SK-N-SH (cell line): ENCODE results near the gene STX16. TPM values are rescaled to one million over a fixed set of nuclear protein-coding genes. Genes with fewer than 3 reads are reported as not detected.

ENCODE experiments used
- CTCF ChIA-PET: fragments of 300-600, 350-600 bp; formaldehyde crosslinking; extraction: SDS; loops from one replicate; lab custom pipeline; 2021; lab: Yijun Ruan, JAX
- POLR2A ChIA-PET: fragments of 350-600 bp; sonication (Branson Sonifier 250); formaldehyde crosslinking; extraction: SDS; loops from one replicate; lab custom pipeline; 2020; ENCODE audit warnings: antibody characterized with exemption, inconsistent platforms; lab: Yijun Ruan, JAX
- DNase-seq: peaks from one replicate; pipeline ENCODE4 v3.0.0; 2012
- H2AFZ ChIP-seq: fragments of 200-600 bp; sonication (generic); 2 replicates; pipeline ENCODE4 v1.8.1; 2016; ENCODE audit warnings: antibody characterized with exemption, mild to moderate bottlenecking, low read depth
- H3F3A ChIP-seq: fragments of 200-600 bp; sonication (generic); replicated peaks from 2 replicates; pipeline ENCODE3; 2016; ENCODE audit warnings: antibody characterized with exemption, mild to moderate bottlenecking; ENCODE audit not compliant: insufficient read depth
- H3K27ac ChIP-seq, 2 experiments: fragments of 200-500 bp in 1 of 2; fragments of 200-600 bp in 1 of 2; sonication (Bioruptor generic) in 1 of 2; sonication (generic), shearing (Covaris generic) in 1 of 2; 2 replicates each; pipeline versions ENCODE4 v1.5.1 to v1.6.1; 2014 to 2016; ENCODE audit warnings: low read depth in 2 of 2, inconsistent platforms in 1 of 2, low read length in 1 of 2, mild to moderate bottlenecking in 1 of 2, mixed read lengths in 1 of 2
- H3K27me3 ChIP-seq: fragments of 200-600 bp; sonication (generic), shearing (Covaris generic); 2 replicates; pipeline ENCODE4 v1.6.1; 2016; ENCODE audit warnings: mixed run types; ENCODE audit not compliant: insufficient read depth
- H3K36me3 ChIP-seq, 2 experiments: fragments of 200-500 bp in 1 of 2; fragments of 200-600 bp in 1 of 2; sonication (Bioruptor generic) in 1 of 2; sonication (generic) in 1 of 2; replicated peaks in 1 of 2; 2 replicates each; pipeline versions ENCODE3 to v1.5.1; 2014 to 2016; ENCODE audit warnings: low read length in 1 of 2, mild to moderate bottlenecking in 1 of 2; ENCODE audit not compliant: insufficient read depth in 2 of 2, control insufficient read depth in 1 of 2
- H3K4me1 ChIP-seq, 2 experiments: fragments of 200-500 bp in 1 of 2; fragments of 200-600 bp in 1 of 2; sonication (Bioruptor generic) in 1 of 2; sonication (generic), shearing (Covaris generic) in 1 of 2; 2 replicates each; pipeline versions ENCODE4 v1.5.1 to v1.6.1; 2014 to 2016; ENCODE audit warnings: low read depth in 1 of 2, low read length in 1 of 2, mixed run types in 1 of 2; ENCODE audit not compliant: insufficient read depth in 2 of 2, control insufficient read depth in 1 of 2
- H3K4me2 ChIP-seq: fragments of 200-600 bp; sonication (generic), shearing (Covaris generic); 2 replicates; pipeline ENCODE4 v1.6.1; 2017; ENCODE audit warnings: mixed run types
- H3K4me3 ChIP-seq, 2 experiments: fragments of 200-500 bp in 1 of 2; fragments of 200-600 bp in 1 of 2; sonication (Bioruptor generic) in 1 of 2; sonication (generic), shearing (Covaris generic) in 1 of 2; 2 replicates each; pipeline versions ENCODE4 v1.5.1 to v1.8.1; 2014 to 2016; ENCODE audit warnings: low read depth in 2 of 2, inconsistent platforms in 1 of 2, low read length in 1 of 2, mild to moderate bottlenecking in 1 of 2, mixed read lengths in 1 of 2, moderate library complexity in 1 of 2
- H3K79me2 ChIP-seq: fragments of 200-600 bp; sonication (generic); 2 replicates; pipeline ENCODE4 v1.8.1; 2017; ENCODE audit warnings: mild to moderate bottlenecking; ENCODE audit not compliant: insufficient read depth
- H3K9ac ChIP-seq: fragments of 200-600 bp; sonication (generic); 2 replicates; pipeline ENCODE4 v1.6.1; 2017; ENCODE audit warnings: mixed run types
- H3K9me2 ChIP-seq: fragments of 200-600 bp; sonication (generic); 2 replicates; pipeline ENCODE4 v1.6.1; 2017; ENCODE audit warnings: mixed run types
- H3K9me3 ChIP-seq: fragments of 200-600 bp; sonication (generic); 2 replicates; pipeline ENCODE4 v1.6.1; 2017; ENCODE audit warnings: mixed run types, mild to moderate bottlenecking, moderate library complexity
- H4K20me1 ChIP-seq: fragments of 200-600 bp; sonication (generic); 2 replicates; pipeline ENCODE4 v1.6.1; 2017; ENCODE audit warnings: mild to moderate bottlenecking, mixed run types; ENCODE audit not compliant: insufficient read depth
- ELF1 ChIP-seq: IDR thresholded peaks from 2 replicates; pipeline ENCODE4 v1.4.0; 2012
- MEF2A ChIP-seq: IDR thresholded peaks from 2 replicates; pipeline ENCODE4 v1.4.0; 2012; ENCODE audit warnings: low read depth, borderline replicate concordance
- RAD21 ChIP-seq: IDR thresholded peaks from 2 replicates; pipeline ENCODE4 v1.6.1; 2012; ENCODE audit warnings: mild to moderate bottlenecking, low read length
- RFX5 ChIP-seq: IDR thresholded peaks from 2 replicates; pipeline ENCODE4 v1.6.1; 2012; ENCODE audit warnings: mild to moderate bottlenecking, improper control_type of control experiment, low read length
- TCF12 ChIP-seq: IDR thresholded peaks from 2 replicates; pipeline ENCODE4 v1.4.0; 2012
- WGBS: methylation state at CpG from one replicate; pipeline ENCODE4 v1.1.6; 2017; ENCODE audit warnings: low lambda C conversion rate; 5-methylcytosine and 5-hydroxymethylcytosine counted together
- polyA plus RNA-seq, 3 experiments: library from polyadenylated mRNA; depleted of rRNA; stranded (reverse); fragments of >200 nt; gene quantifications; 2 replicates each; pipeline ENCODE4 v1.2.3, GENCODE V29; 2012
- TF ChIP-seq, protein P1 (sequence below): IDR thresholded peaks from 2 replicates; pipeline ENCODE4 v1.6.1; 2012; ENCODE audit warnings: mild to moderate bottlenecking, low read depth, low read length, moderate library complexity
- TF ChIP-seq, protein P2 (sequence below): fragments of 150-350 bp; IDR thresholded peaks from 2 replicates; pipeline ENCODE4 v1.6.1; 2016; ENCODE audit warnings: mild to moderate bottlenecking, low read depth, low read length
- TF ChIP-seq, protein P3 (sequence below): IDR thresholded peaks from 2 replicates; pipeline ENCODE4 v1.4.0; 2012; ENCODE audit warnings: low read depth, borderline replicate concordance

STX16 gene
- polyA plus RNA-seq, 1 of the 3 experiments (the other 2 are of a cell fraction) = 63.8 TPM

DNA sequence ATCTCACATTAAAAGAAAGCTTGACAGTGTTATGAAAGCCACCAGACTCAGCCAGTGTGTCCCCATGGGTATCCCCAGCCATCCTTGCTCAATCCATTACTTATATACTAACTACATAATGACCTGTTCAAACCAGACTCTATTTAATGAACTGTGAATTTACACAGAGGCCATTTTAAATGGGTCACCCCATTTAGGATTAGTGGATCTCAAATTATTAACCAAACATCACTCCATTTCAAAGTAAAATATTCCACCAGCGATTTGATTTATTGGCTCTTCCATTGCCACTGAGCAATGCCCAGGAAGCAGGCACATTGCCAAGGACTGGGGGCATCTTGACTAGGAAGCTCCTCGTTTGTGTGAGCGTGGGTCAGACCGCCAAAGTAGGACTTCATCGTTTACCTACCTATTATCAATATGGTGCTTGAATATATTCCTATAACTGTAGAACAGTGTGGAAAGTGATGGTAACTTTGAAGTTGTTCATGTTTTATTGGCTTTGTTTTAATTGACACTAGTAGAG lies 26.1 kb downstream of the STX16 start (continued):
- TF ChIP-seq MEF2A (no peak), ELF1 (no peak), TCF12 (no peak)
- TF ChIP-seq, protein P1, sequence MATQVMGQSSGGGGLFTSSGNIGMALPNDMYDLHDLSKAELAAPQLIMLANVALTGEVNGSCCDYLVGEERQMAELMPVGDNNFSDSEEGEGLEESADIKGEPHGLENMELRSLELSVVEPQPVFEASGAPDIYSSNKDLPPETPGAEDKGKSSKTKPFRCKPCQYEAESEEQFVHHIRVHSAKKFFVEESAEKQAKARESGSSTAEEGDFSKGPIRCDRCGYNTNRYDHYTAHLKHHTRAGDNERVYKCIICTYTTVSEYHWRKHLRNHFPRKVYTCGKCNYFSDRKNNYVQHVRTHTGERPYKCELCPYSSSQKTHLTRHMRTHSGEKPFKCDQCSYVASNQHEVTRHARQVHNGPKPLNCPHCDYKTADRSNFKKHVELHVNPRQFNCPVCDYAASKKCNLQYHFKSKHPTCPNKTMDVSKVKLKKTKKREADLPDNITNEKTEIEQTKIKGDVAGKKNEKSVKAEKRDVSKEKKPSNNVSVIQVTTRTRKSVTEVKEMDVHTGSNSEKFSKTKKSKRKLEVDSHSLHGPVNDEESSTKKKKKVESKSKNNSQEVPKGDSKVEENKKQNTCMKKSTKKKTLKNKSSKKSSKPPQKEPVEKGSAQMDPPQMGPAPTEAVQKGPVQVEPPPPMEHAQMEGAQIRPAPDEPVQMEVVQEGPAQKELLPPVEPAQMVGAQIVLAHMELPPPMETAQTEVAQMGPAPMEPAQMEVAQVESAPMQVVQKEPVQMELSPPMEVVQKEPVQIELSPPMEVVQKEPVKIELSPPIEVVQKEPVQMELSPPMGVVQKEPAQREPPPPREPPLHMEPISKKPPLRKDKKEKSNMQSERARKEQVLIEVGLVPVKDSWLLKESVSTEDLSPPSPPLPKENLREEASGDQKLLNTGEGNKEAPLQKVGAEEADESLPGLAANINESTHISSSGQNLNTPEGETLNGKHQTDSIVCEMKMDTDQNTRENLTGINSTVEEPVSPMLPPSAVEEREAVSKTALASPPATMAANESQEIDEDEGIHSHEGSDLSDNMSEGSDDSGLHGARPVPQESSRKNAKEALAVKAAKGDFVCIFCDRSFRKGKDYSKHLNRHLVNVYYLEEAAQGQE = no peak

DNA sequence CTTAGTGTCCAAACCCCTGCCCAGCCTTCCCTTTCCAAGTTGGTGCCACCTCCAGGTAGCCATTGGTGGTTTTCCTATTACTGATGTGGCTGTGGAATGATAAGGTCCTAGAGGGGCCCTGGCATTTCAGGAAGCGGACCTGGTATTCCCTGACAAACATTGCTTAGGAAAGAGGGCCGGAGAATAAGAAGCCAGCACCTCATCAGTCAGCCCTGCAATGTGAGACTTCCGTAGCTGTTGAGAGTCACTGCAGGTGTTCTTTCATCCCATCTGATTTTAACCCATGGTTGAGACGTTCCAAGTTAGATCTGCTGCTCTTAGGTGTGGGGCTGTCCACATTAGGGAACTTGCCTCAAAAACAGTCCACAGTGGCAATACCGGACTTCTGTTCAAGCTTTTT lies 26.7 kb downstream of the STX16 start:
- H3K4me3 ChIP-seq = no peak overlapping the region
- no peak for DNase-seq
- no peaks in the 10 kb centered on the region for H3K27me3 ChIP-seq
- ChIA-PET CTCF (interaction anchor here (0.6 to 1.2 kb wide), 3 partner anchors 21 to 441 kb away, joined by 3 read pairs; no protein-coding TSS in a partner anchor), POLR2A (no interaction called here)
- H3K9ac ChIP-seq = no peak overlapping the region
- H3K79me2 ChIP-seq = peaks cover 5% of the 10 kb centered on the region; the same call in 1 of the 2 replicates
- H3K4me1 ChIP-seq = peaks cover 0 to under 1% of the 10 kb centered on the region in 2 experiments; a peak in 1 of 4 replicates
- H3K4me2 ChIP-seq = no peak overlapping the region
- TF ChIP-seq RFX5 (no peak), RAD21 (no peak)
- TF ChIP-seq, protein P2, sequence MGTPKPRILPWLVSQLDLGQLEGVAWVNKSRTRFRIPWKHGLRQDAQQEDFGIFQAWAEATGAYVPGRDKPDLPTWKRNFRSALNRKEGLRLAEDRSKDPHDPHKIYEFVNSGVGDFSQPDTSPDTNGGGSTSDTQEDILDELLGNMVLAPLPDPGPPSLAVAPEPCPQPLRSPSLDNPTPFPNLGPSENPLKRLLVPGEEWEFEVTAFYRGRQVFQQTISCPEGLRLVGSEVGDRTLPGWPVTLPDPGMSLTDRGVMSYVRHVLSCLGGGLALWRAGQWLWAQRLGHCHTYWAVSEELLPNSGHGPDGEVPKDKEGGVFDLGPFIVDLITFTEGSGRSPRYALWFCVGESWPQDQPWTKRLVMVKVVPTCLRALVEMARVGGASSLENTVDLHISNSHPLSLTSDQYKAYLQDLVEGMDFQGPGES = no peak
- TF ChIP-seq, protein P3, sequence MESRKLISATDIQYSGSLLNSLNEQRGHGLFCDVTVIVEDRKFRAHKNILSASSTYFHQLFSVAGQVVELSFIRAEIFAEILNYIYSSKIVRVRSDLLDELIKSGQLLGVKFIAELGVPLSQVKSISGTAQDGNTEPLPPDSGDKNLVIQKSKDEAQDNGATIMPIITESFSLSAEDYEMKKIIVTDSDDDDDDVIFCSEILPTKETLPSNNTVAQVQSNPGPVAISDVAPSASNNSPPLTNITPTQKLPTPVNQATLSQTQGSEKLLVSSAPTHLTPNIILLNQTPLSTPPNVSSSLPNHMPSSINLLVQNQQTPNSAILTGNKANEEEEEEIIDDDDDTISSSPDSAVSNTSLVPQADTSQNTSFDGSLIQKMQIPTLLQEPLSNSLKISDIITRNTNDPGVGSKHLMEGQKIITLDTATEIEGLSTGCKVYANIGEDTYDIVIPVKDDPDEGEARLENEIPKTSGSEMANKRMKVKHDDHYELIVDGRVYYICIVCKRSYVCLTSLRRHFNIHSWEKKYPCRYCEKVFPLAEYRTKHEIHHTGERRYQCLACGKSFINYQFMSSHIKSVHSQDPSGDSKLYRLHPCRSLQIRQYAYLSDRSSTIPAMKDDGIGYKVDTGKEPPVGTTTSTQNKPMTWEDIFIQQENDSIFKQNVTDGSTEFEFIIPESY = no peak
- H3K36me3 ChIP-seq = peaks cover 52 to 71% of the 10 kb centered on the region in 2 experiments
- no peak overlapping the region for H2AFZ ChIP-seq
- H3K9me2 ChIP-seq = no peaks in the 10 kb centered on the region
- H3K27ac ChIP-seq = no peak overlapping the region
- H3K9me3 ChIP-seq = no peaks in the 10 kb centered on the region
- 93% methylated on average over 4 of the region's 5 CpGs for WGBS
- no peaks in the 10 kb centered on the region for H3F3A ChIP-seq
- H4K20me1 ChIP-seq = no peaks in the 10 kb centered on the region
